Cardiac septum (tissue), 1 donor: ENCODE data around the gene ZNF213. TPM values are rescaled to one million over a fixed set of nuclear protein-coding genes. Genes with fewer than 3 reads are reported as not detected.

Experiments
- DNase-seq: peaks from one replicate; pipeline ENCODE4 v3.0.0-alpha.2; 2020; ENCODE audit warnings: low spot score
- intact Hi-C: fragments of 100-400 bp; cut with DNase I; formaldehyde crosslinking; loops from one replicate; pipeline ENCODE4 v1.14.0; 2022
- total RNA-seq: library from RNA; stranded (reverse); fragmentation: NEBNext Ultra II Directional; extraction: Animal tissue kit (Norgen Biotek cat#: 25700); gene quantifications from one replicate; pipeline ENCODE4 v1.2.1, GENCODE V29; 2021
- donor health status: DM: no; HTN: no; CAD: no.

ZNF213 gene
- total RNA-seq, 1 donor from 2014 or later = 7.5 TPM

- intact Hi-C loops = no loop called here
- DNase-seq = no peak
These were observed 48.8 kb downstream of the ZNF213 start for GRCh38 chr16:3183445-3184139.

GRCh38 chr16:3186946-3187690 lies 52.3 kb downstream of the ZNF213 start:
- DNase-seq = no peak
- intact Hi-C loops = no loop called here

GRCh38 chr16:3187798-3188674 lies 53.2 kb downstream of the ZNF213 start, which contains the start of gene OR1F1:
TSS of gene OR1F1 (plus strand) at chr16:3188204.
- intact Hi-C loops = no loop called here
- no peak for DNase-seq

- intact Hi-C loops = no loop called here
- no peak for DNase-seq
These were observed 53.8 kb downstream of the ZNF213 start for GRCh38 chr16:3188675-3188924.

GRCh38 chr16:3188925-3189825 lies 54.3 kb downstream of the ZNF213 start:
- intact Hi-C loops = no loop called here
- no peak for DNase-seq

- DNase-seq = no peak
- intact Hi-C loops = no loop called here
These were observed 55.0 kb downstream of the ZNF213 start for GRCh38 chr16:3189869-3190268.

- DNase-seq = no peak
- intact Hi-C loops = no loop called here
These were observed 56.1 kb downstream of the ZNF213 start for GRCh38 chr16:3190949-3191353.

Other genes with a start within 250 kb of the ZNF213 start
- gene FLYWCH1, start 223.1 kb upstream of the ZNF213 start, total RNA-seq = 43.5 TPM
- not detected for gene KREMEN2, start 170.8 kb upstream of the ZNF213 start, total RNA-seq
- 10.9 TPM for gene PAQR4, start 165.7 kb upstream of the ZNF213 start, total RNA-seq
- 1.8 TPM for gene PKMYT1, start 154.6 kb upstream of the ZNF213 start, total RNA-seq
- gene CLDN9, start 122.1 kb upstream of the ZNF213 start, total RNA-seq = 2.3 TPM
- gene CLDN6, start 116.8 kb upstream of the ZNF213 start, total RNA-seq = 0.16 TPM
- 229 TPM for gene TNFRSF12A, start 114.7 kb upstream of the ZNF213 start, total RNA-seq
- gene HCFC1R1, start 111.1 kb upstream of the ZNF213 start, total RNA-seq = 41.3 TPM
- 13.9 TPM for gene THOC6, start 111.0 kb upstream of the ZNF213 start, total RNA-seq
- not detected for gene BICDL2, start 98.1 kb upstream of the ZNF213 start, total RNA-seq
- 3.0 TPM for gene MMP25, start 88.5 kb upstream of the ZNF213 start, total RNA-seq
- 32.3 TPM for gene IL32, start 69.4 kb upstream of the ZNF213 start, total RNA-seq
- gene ZSCAN10, start 35.7 kb upstream of the ZNF213 start, total RNA-seq = not detected
- gene ZNF205, start 22.4 kb upstream of the ZNF213 start, total RNA-seq = 6.5 TPM
- not detected for gene OR1F1, start 53.2 kb downstream of the ZNF213 start, total RNA-seq
- gene ZNF200, start 100.1 kb downstream of the ZNF213 start, total RNA-seq = 5.3 TPM
- 1.00 TPM for gene MEFV, start 121.6 kb downstream of the ZNF213 start, total RNA-seq
- gene ZNF263, start 148.5 kb downstream of the ZNF213 start, total RNA-seq = 11.3 TPM
- 8.2 TPM for gene TIGD7, start 170.4 kb downstream of the ZNF213 start, total RNA-seq
- 21.3 TPM for gene ZNF75A, start 170.5 kb downstream of the ZNF213 start, total RNA-seq
- not detected for gene OR2C1, start 220.9 kb downstream of the ZNF213 start, total RNA-seq